ENCODE data around the gene ZBTB4.
"Not testable (repeated sequence)": the region's sequence is repeated elsewhere in the genome, so short reads cannot be mapped to it uniquely, and the experiment has no call there.

Gene ZBTB4

GRCh38 chr17:7484067-7484918, 4.9 kb upstream of the ZBTB4 start, which contains the start of gene POLR2A:
TSS of gene POLR2A (plus strand) at chr17:7484366.
- H3K36me3 Mint-ChIP-seq, result peaks cover 29% of the 10 kb centered on the region
- H3K9me3 Mint-ChIP-seq, result no peaks in the 10 kb centered on the region
- H3K4me1 Mint-ChIP-seq, result peaks cover 75% of the 10 kb centered on the region
- peak within 1 kb of the TSS; percentile 99 for H3K4me3 Mint-ChIP-seq
- H3K27ac Mint-ChIP-seq, result peak within 1 kb of the TSS; percentile 100
- peak; percentile 96 for DNase-seq
- H3K27me3 Mint-ChIP-seq, result no peaks in the 10 kb centered on the region
- CTCF ChIA-PET, result interaction anchor here (2.2 to 2.4 kb wide), 2 partner anchors 48 to 76 kb away, joined by 8 to 13 read pairs; no protein-coding TSS in a partner anchor

- peak; percentile 97 for DNase-seq
These were observed 4.0 kb upstream of the ZBTB4 start for GRCh38 chr17:7483255-7484066.

GRCh38 chr17:7482742-7483088, 3.3 kb upstream of the ZBTB4 start:
- not testable (repeated sequence) for H3K27me3 Mint-ChIP-seq, H3K9me3 Mint-ChIP-seq, DNase-seq
- Mint-ChIP-seq H3K36me3 (peaks cover 28% of the 10 kb centered on the region), H3K4me1 (peaks cover 74% of the 10 kb centered on the region), H3K4me3 (peak overlapping the region; percentile 99), H3K27ac (peak overlapping the region; percentile 100)
- CTCF ChIA-PET, result interaction anchor here (3.9 kb wide), 1 partner anchor 47 kb away, joined by 19 read pairs; the partner anchor contains the start of gene TMEM102

More at GRCh38 chr17:7483255-7484066, 4.0 kb upstream of the ZBTB4 start:
- Mint-ChIP-seq H3K4me3 (peak overlapping the region; percentile 99), H3K27ac (peak overlapping the region; percentile 100), H3K36me3 (peaks cover 27% of the 10 kb centered on the region), H3K4me1 (peaks cover 71% of the 10 kb centered on the region), H3K9me3 (no peaks in the 10 kb centered on the region), H3K27me3 (no peaks in the 10 kb centered on the region)
- CTCF ChIA-PET, result interaction anchor here (3.9 kb wide), 1 partner anchor 47 kb away, joined by 19 read pairs; the partner anchor contains the start of gene TMEM102

- Mint-ChIP-seq H3K4me3 (peak overlapping the region; percentile 99), H3K36me3 (peaks cover 22% of the 10 kb centered on the region), H3K27ac (peak overlapping the region; percentile 100), H3K4me1 (peaks cover 74% of the 10 kb centered on the region)
- H3K9me3 Mint-ChIP-seq, DNase-seq, H3K27me3 Mint-ChIP-seq: not testable (repeated sequence)
- CTCF ChIA-PET, result interaction anchor here (3.9 kb wide), 1 partner anchor 46 kb away, joined by 19 read pairs; the partner anchor contains the start of gene TMEM102
These were observed 2.7 kb upstream of the ZBTB4 start for GRCh38 chr17:7481842-7482741.

- CTCF ChIA-PET, result interaction anchor here (3.9 kb wide), 1 partner anchor 45 kb away, joined by 19 read pairs; the partner anchor contains the start of gene TMEM102
- not testable (repeated sequence) for H3K9me3 Mint-ChIP-seq, H3K27me3 Mint-ChIP-seq, DNase-seq
- Mint-ChIP-seq H3K36me3 (peaks cover 24% of the 10 kb centered on the region), H3K4me1 (peaks cover 75% of the 10 kb centered on the region), H3K27ac (peak within 1 kb of the TSS; percentile 95), H3K4me3 (peak within 1 kb of the TSS; percentile 90)
These were observed 1.8 kb upstream of the ZBTB4 start, which contains the start of gene SLC35G6 for GRCh38 chr17:7481275-7481674. TSS of gene SLC35G6 (plus strand) at chr17:7481446. CDS start at chr17:7481517, 71 bp downstream.

- no peaks in the 10 kb centered on the region for H3K9me3 Mint-ChIP-seq
- no peaks in the 10 kb centered on the region for H3K27me3 Mint-ChIP-seq
- H3K27ac Mint-ChIP-seq, result peak overlapping the region; percentile 95
- CTCF ChIA-PET, result interaction anchor here (0.8 to 3.9 kb wide), 3 partner anchors 44 to 124 kb away, joined by 3 to 19 read pairs (median 3); partner anchors contain the start of gene TMEM102
- peaks cover 21% of the 10 kb centered on the region for H3K36me3 Mint-ChIP-seq
- DNase-seq, result no peak
- H3K4me1 Mint-ChIP-seq, result peaks cover 72% of the 10 kb centered on the region
- H3K4me3 Mint-ChIP-seq, result peak overlapping the region; percentile 90
These were observed 606 bp upstream of the ZBTB4 start for GRCh38 chr17:7480089-7480384.

GRCh38 chr17:7478276-7479212, 887 bp downstream of the ZBTB4 start:
- CTCF ChIA-PET, result interaction anchor here (1.4 kb wide), 1 partner anchor 40 kb away, joined by 3 read pairs; no protein-coding TSS in a partner anchor
- Mint-ChIP-seq H3K9me3 (no peaks in the 10 kb centered on the region), H3K36me3 (peaks cover 18% of the 10 kb centered on the region), H3K4me1 (peaks cover 67% of the 10 kb centered on the region), H3K27me3 (no peaks in the 10 kb centered on the region), H3K4me3 (peak overlapping the region; percentile 79), H3K27ac (peak overlapping the region; percentile 78)
- DNase-seq, result peak; percentile 81

GRCh38 chr17:7477392-7478275, 1.8 kb downstream of the ZBTB4 start:
- no peaks in the 10 kb centered on the region for H3K27me3 Mint-ChIP-seq
- peak overlapping the region; percentile 78 for H3K27ac Mint-ChIP-seq
- CTCF ChIA-PET, result interaction anchor here (1.4 to 2.8 kb wide), 2 partner anchors 40 to 83 kb away, joined by 3 to 10 read pairs; no protein-coding TSS in a partner anchor
- no peaks in the 10 kb centered on the region for H3K9me3 Mint-ChIP-seq
- peaks cover 18% of the 10 kb centered on the region for H3K36me3 Mint-ChIP-seq
- H3K4me3 Mint-ChIP-seq, result peak overlapping the region; percentile 79
- DNase-seq, result no peak
- H3K4me1 Mint-ChIP-seq, result peaks cover 61% of the 10 kb centered on the region

- Mint-ChIP-seq H3K36me3 (peaks cover 18% of the 10 kb centered on the region), H3K27me3 (no peaks in the 10 kb centered on the region), H3K4me1 (peaks cover 58% of the 10 kb centered on the region), H3K4me3 (peak overlapping the region; percentile 79), H3K9me3 (no peaks in the 10 kb centered on the region), H3K27ac (peak overlapping the region; percentile 6)
- CTCF ChIA-PET, result interaction anchor here (1.4 to 2.8 kb wide), 2 partner anchors 39 to 84 kb away, joined by 3 to 10 read pairs; no protein-coding TSS in a partner anchor
- DNase-seq, result no peak
These were observed 2.5 kb downstream of the ZBTB4 start for GRCh38 chr17:7476951-7477350.

- Mint-ChIP-seq H3K36me3 (peaks cover 18% of the 10 kb centered on the region), H3K4me1 (peaks cover 58% of the 10 kb centered on the region), H3K9me3 (no peaks in the 10 kb centered on the region), H3K27me3 (no peaks in the 10 kb centered on the region), H3K27ac (peak overlapping the region; percentile 6), H3K4me3 (peak overlapping the region; percentile 1)
- DNase-seq, result no peak
- CTCF ChIA-PET, result interaction anchor here (1.2 to 2.8 kb wide), 3 partner anchors 41 to 120 kb away, joined by 4 to 10 read pairs (median 6); partner anchors contain the start of gene TMEM102
These were observed 2.9 kb downstream of the ZBTB4 start for GRCh38 chr17:7476494-7476893.

GRCh38 chr17:7475764-7476422, 3.5 kb downstream of the ZBTB4 start:
- CTCF ChIA-PET, result interaction anchor here (0.9 to 2.8 kb wide), 4 partner anchors 40 to 618 kb away, joined by 3 to 10 read pairs (median 5); partner anchors contain the start of gene TMEM102
- Mint-ChIP-seq H3K27me3 (no peaks in the 10 kb centered on the region), H3K27ac (no peak overlapping the region), H3K9me3 (no peaks in the 10 kb centered on the region), H3K4me1 (peaks cover 56% of the 10 kb centered on the region), H3K4me3 (no peak overlapping the region), H3K36me3 (peaks cover 18% of the 10 kb centered on the region)
- DNase-seq, result no peak
